GM12872 (cell line): Measurements from ENCODE around the gene OR2J2.
"Not testable (repeated sequence)": the region's sequence is repeated elsewhere in the genome, so short reads cannot be mapped to it uniquely, and the experiment has no call there.

Experiments
- TF ChIP-seq, protein P1 (sequence below): IDR thresholded peaks from 3 replicates; pipeline ENCODE4 v1.5.1; 2011; ENCODE audit warnings: low read depth, mild to moderate bottlenecking, low read length, moderate library complexity; ENCODE audit not compliant: insufficient read depth

Gene OR2J2

DNA sequence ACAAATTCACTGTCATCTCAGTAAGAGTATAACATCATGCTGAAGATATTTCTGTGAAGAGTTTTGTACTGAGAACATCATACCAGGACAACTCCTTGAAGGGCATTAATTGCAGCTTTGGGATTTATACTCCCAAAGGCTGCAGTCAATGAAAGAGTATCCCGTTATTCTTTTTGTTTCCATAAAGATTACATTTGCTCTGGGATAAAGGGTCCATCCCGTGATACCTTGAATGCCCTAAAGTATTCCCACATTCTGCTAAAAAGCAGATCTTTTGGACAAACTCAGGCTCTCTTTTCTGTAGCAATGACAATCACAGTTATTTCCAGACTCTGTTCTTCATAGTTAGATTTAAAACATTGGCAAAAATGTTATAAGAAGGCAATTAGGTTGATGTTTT is at the start of gene OR2J2:
OR2J2 (plus strand) TSS at position 301 of the 400 bp plus-strand sequence. CDS start 2,729 bp downstream, outside the sequence.
- TF ChIP-seq, protein P1, sequence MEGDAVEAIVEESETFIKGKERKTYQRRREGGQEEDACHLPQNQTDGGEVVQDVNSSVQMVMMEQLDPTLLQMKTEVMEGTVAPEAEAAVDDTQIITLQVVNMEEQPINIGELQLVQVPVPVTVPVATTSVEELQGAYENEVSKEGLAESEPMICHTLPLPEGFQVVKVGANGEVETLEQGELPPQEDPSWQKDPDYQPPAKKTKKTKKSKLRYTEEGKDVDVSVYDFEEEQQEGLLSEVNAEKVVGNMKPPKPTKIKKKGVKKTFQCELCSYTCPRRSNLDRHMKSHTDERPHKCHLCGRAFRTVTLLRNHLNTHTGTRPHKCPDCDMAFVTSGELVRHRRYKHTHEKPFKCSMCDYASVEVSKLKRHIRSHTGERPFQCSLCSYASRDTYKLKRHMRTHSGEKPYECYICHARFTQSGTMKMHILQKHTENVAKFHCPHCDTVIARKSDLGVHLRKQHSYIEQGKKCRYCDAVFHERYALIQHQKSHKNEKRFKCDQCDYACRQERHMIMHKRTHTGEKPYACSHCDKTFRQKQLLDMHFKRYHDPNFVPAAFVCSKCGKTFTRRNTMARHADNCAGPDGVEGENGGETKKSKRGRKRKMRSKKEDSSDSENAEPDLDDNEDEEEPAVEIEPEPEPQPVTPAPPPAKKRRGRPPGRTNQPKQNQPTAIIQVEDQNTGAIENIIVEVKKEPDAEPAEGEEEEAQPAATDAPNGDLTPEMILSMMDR = not testable (repeated sequence)

DNA sequence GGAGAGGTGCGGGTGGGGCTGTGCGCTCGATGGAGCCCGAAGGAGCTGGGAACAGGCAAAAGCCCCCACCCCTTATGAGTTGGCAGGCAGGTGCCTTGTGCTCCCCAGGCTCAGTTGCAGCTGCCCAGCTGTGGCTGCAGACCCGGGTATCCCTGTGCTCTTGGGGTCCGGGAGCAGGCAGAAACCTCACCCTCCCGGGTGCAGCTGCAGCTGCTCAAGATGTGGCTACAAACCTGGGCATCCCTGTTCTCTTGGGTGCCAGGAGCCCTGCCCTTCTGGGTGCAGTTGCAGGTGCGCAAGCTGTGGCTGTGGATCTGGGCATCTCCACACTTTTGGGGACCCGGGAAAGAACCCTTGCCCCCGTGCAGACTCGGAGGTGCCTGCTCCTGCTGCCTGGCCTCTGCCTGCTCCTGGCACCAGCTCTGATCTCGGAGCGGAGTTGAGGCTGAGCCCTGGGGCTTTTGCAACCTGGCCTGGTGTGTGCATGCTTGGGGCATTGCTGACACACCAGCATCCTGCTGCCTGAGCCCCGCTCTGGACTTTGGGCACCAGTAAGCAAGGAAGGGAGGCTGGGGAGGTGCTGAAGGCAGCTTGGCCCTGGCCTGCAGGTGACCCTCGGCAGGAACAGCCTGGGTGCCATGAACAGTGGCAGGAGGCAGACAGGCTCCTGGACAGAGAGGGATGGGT is 41.2 kb upstream of the OR2J2 start:
- TF ChIP-seq, protein P1 = no peak

DNA sequence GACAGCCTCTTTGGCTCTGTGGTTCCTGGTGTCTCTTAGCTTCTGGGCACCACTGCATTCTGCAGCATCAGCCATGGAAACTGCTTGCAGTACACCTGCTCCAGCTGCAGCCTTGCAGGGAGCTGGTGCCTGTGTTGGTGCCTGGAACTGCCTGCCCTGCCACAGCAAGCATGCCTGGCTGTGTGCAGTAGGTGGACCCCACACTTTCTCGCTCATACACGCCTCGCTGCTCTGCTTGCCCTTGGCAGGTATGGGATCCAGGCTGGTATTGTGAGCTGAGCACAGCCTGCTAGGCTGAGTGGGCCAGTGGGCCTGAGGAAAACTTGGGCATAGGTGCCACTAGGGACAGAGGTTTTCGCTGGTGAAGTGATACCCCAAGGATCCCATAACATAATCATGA is 40.1 kb upstream of the OR2J2 start:
- TF ChIP-seq, protein P1 = no peak

DNA sequence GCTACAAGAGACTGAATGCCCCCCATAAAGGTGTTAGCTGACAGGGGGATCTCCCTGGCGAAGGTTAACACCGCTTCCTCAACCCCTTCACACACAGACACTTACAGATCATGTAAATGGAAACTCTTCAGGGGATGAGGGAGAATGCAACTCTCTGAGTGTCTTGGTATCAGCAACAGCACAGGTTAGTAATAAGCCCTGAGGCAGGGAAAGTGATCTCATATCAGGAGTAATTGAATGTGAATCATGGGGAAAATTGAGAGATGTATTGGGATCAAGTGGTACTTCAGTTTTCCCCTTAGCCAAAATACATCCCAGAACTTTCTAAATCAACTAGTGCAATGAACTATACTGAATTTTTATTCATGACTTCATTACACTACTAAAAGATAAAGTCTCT is 39.0 kb upstream of the OR2J2 start:
- TF ChIP-seq, protein P1 = no peak

DNA sequence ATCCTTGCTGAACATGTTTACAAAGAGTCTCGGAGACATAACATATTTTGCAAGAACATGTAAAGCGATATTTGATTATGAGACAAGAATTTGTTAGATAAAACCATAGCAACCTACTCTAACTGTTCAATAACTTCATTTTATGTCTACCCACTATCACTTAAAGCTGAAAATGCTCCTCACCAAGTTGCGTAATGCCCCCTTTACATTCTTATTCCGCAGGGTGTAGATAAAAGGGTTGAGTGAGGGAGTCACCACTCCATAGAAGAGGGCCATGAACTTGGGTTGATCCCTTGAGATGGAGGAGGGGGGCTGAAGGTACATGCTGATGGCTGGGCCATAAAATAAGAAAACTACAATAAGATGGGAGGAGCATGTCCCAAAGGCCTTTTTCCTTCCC is 33.0 kb upstream of the OR2J2 start:
- TF ChIP-seq, protein P1 = no peak

DNA sequence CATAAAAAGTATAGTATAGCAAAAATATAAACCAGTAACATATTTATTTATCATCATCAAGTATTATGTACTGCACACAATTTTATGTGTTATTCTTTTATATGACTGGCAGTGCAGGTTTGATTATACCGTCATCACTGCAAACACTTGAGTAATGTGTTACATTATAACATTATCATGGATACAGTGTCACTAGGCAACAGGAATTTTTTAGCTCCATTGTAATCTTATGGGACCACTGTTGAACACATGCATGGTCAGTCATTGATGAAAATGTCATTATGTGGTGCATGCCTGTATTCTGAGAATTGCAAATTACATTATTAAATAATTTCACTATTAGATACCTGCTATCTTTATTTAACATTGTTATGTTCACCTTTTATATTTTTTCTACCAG is 29.1 kb upstream of the OR2J2 start:
- TF ChIP-seq, protein P1 = no peak

DNA sequence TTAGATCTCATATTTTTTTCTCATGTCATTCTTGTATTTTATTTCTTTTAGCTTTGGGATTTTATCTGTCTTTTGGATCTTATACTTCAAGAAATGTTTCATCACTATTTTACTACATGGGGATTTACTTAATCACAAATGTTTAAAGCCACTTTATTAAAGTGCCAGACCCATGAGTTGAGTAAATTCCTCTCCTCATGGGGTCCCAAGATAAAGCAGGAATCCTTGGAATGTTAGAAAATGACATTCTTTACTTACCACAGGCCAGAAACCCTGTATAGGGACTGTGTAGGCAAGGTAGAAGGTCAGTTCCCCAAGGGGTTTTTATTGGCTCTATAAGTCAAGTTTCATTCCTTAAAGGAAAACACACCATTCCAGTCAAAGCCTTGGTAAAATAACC is 28.4 kb upstream of the OR2J2 start:
- TF ChIP-seq, protein P1 = no peak

DNA sequence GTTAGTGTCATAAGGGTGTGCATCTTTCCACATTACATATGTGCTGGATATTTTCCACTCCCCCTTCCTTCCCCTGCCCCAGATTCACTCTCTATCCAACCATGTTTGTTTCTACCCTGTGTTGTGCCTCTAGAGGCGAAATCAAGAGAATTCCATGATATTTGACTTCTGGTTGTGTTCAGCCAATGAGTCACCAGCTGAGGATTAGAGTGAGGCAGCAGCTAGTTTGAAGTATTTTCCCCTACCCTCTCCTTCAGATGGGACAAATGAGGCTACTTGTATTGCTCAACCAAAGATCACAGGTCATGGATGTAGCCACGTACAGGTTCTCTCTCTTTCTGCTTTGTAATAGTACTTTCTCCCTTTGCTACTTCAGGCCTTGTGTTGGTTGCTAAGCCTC is 24.5 kb upstream of the OR2J2 start:
- TF ChIP-seq, protein P1 = no peak
